ENCODE measurements around the gene TOMM6.

GRCh38 chr6:41770381-41771057 is 17.0 kb upstream of the TOMM6 start:
- TF ChIP-seq TAF1 (IDR thresholded peaks at IDR 0.05; ENCODE audit: low read depth, low read length) (no peak), POLR2A (IDR thresholded peaks at IDR 0.05; ENCODE audit: low read depth, low read length) (no peak), POLR2AphosphoS5 (IDR thresholded peaks at IDR 0.05; ENCODE audit: low read depth, low read length) (no peak), SPI1 (IDR thresholded peaks at IDR 0.05; ENCODE audit: low read depth, low read length) (no peak)

Measured in GM12891 (cell line).